Measurements from ENCODE around the gene HS3ST5. TPM values are rescaled to one million over a fixed set of nuclear protein-coding genes. Genes with fewer than 3 reads are reported as not detected.

Gene HS3ST5
- under 1 TPM in 1 of 7 donors, not detected in 6; 0.08 TPM for total RNA-seq
- not detected for polyA plus RNA-seq
- long read RNA-seq, donor 1 = 0 reads
- long read RNA-seq, donor 2 = 0 reads
- long read RNA-seq, donor 3 = 0 reads

GRCh38 chr6:114342826-114343781 is at the start of gene HS3ST5:
Gene HS3ST5, minus strand, starts transcription at chr6:114343023. Its CDS starts 280,178 bp downstream, at chr6:114062845.
- intact Hi-C loops (cut with DNase I) = no loop called here
- H3K36me3 ChIP-seq = no peaks in the 10 kb centered on the region
- peaks cover 6% of the 10 kb centered on the region for H3K4me1 ChIP-seq (ENCODE audit: insufficient read depth)
- H3K9me3 ChIP-seq = no peaks in the 10 kb centered on the region
- H3K27me3 ChIP-seq = no peaks in the 10 kb centered on the region
- peak within 1 kb of the TSS; percentile 30 for H3K4me3 ChIP-seq
- whole genome bisulfite sequencing, 3 donors = 0 to 1% (median 1%) methylated on average over 45 to 73 of the region's 73 CpGs
- TF ChIP-seq CTCF (IDR thresholded peaks at IDR 0.05) = no peak
- no peak within 1 kb of the TSS for H3K27ac ChIP-seq
- no peak for DNase-seq

- 92 to 97% (median 95%) methylated on average over 2 of the region's 2 CpGs for WGBS, 3 donors
- DNase-seq = no peak
- Histone ChIP-seq H3K27me3 (no peaks in the 10 kb centered on the region), H3K27ac (no peak overlapping the region), H3K4me3 (no peak overlapping the region), H3K9me3 (no peaks in the 10 kb centered on the region), H3K36me3 (no peaks in the 10 kb centered on the region), H3K4me1 (ENCODE audit: insufficient read depth) (no peaks in the 10 kb centered on the region)
- TF ChIP-seq POLR2A (IDR thresholded peaks at IDR 0.05) = no peak
- TF ChIP-seq EP300 (IDR thresholded peaks at IDR 0.05) = no peak
- TF ChIP-seq CTCF (IDR thresholded peaks at IDR 0.05) = no peak
- intact Hi-C loops (cut with DNase I) = no loop called here
Measured at GRCh38 chr6:114390176-114390575, 47.4 kb upstream of the HS3ST5 start.

- no peaks in the 10 kb centered on the region for H3K9me3 ChIP-seq
- no peaks in the 10 kb centered on the region for H3K4me1 ChIP-seq (ENCODE audit: insufficient read depth)
- H3K27me3 ChIP-seq = no peaks in the 10 kb centered on the region
- TF ChIP-seq CTCF (IDR thresholded peaks at IDR 0.05) (no peak), POLR2A (IDR thresholded peaks at IDR 0.05) (no peak), EP300 (IDR thresholded peaks at IDR 0.05) (no peak)
- H3K36me3 ChIP-seq = no peaks in the 10 kb centered on the region
- intact Hi-C loops (cut with DNase I) = no loop called here
- H3K4me3 ChIP-seq = no peak overlapping the region
- no peak overlapping the region for H3K27ac ChIP-seq
- no peak for DNase-seq
Measured at GRCh38 chr6:114389111-114389510, 46.3 kb upstream of the HS3ST5 start.

- Histone ChIP-seq H3K9me3 (no peaks in the 10 kb centered on the region), H3K36me3 (no peaks in the 10 kb centered on the region), H3K4me3 (no peak overlapping the region), H3K27me3 (no peaks in the 10 kb centered on the region), H3K27ac (no peak overlapping the region), H3K4me1 (ENCODE audit: insufficient read depth) (no peaks in the 10 kb centered on the region)
- TF ChIP-seq EP300 (IDR thresholded peaks at IDR 0.05) = no peak
- TF ChIP-seq POLR2A (IDR thresholded peaks at IDR 0.05) = no peak
- no peak for TF ChIP-seq CTCF (IDR thresholded peaks at IDR 0.05)
- intact Hi-C loops (cut with DNase I) = no loop called here
- no peak for DNase-seq
- 10 to 42% (median 14%) methylated on average over 1 of the region's 1 CpG for WGBS, 3 donors
Measured at GRCh38 chr6:114382406-114382805, 39.6 kb upstream of the HS3ST5 start.

Data from ovary (tissue), 10 donors.